Measurements from ENCODE around the gene ZFAND2A. TPM values are rescaled to one million over a fixed set of nuclear protein-coding genes. Genes with fewer than 3 reads are reported as not detected.
"Not testable (repeated sequence)": the region's sequence is repeated elsewhere in the genome, so short reads cannot be mapped to it uniquely, and the experiment has no call there.

The ZFAND2A gene
- polyA plus RNA-seq, 2 of the 4 experiments (the other 2 are of a cell fraction) = 44.1 to 88.6 TPM

DNA sequence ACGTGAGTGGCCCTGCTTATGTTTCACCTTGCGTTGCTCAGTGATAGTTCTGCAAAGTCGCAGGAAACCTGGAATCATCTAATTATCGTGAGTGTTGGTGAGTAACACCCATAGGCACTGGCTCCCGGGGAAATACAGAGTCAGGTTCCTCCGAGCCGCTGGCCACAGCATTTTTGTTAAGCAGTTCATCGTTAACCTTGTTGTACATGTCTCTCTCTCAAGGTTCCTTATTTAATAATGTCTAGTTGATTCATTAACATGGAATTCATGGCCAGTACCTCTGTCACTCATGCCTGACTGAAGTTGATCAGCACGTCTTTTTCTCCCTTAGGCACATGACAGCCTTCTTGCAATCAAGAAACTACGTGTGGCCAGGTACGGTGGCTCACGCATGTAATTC, 3.1 kb upstream of the ZFAND2A start:
- CTCF ChIA-PET = interaction anchor here (0.8 to 6.2 kb wide), 2 partner anchors 10 to 13 kb away, joined by 3 to 41 read pairs; no protein-coding TSS in a partner anchor
- no peak for DNase-seq (ENCODE audit: low read depth in 1 of 2, low spot score in 1 of 2)
- Histone ChIP-seq H3K9me3 (no peaks in the 10 kb centered on the region), H3K27ac (no peak overlapping the region), H3K4me1 (peaks cover 13% of the 10 kb centered on the region), H3K4me3 (no peak overlapping the region), H3K4me2 (no peak overlapping the region)
- no peak for ATAC-seq
- POLR2A ChIA-PET = no interaction called here
- WGBS (ENCODE audit: missing lambda C conversion rate) = 93% methylated on average over 12 of the region's 12 CpGs
- FAIRE-seq = no peak
- TF ChIP-seq KDM5A (IDR thresholded peaks at IDR 0.05) = no peak

DNA sequence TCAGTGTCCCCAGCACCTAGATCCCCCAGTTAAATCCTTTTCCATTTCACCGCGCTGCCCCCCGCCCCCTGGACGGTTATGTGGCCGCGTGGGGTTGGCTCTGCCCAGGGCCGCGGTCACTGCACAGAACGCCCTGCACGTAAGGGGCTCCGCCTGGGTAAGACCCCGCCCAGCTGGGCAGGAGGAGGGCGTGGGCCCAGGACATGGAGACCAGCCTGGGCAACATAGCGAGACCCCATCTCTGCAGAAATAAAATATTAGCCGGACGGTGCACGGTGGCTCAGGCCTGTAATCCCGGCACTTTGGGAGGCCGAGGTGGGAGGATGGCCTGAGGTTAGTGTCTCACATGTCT, 650 bp upstream of the ZFAND2A start:
- TF ChIP-seq, protein P1, sequence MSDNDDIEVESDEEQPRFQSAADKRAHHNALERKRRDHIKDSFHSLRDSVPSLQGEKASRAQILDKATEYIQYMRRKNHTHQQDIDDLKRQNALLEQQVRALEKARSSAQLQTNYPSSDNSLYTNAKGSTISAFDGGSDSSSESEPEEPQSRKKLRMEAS (IDR thresholded peaks at IDR 0.05) = peak; percentile 41
- TF ChIP-seq HOXB13 (CRISPR knock-in tag; IDR thresholded peaks at IDR 0.05; ENCODE audit: low read depth) (0 out of 2 replicates have a peak, but pooled peaks have one; percentile 8), RNF2 (IDR thresholded peaks at IDR 0.05; ENCODE audit: borderline replicate concordance, low read depth) (no peak), POLR2A (IDR thresholded peaks at IDR 0.05; ENCODE audit: low read length) (0 out of 2 replicates have a peak, but pooled peaks have one; percentile 28), PHF8 (IDR thresholded peaks at IDR 0.05; ENCODE audit: borderline replicate concordance, low read depth) (peak; percentile 15)
- WGBS (ENCODE audit: missing lambda C conversion rate) = 9% methylated on average over 10 of the region's 19 CpGs
- FAIRE-seq (no peak), ATAC-seq (peak; percentile 37 to 63; a peak in 3 of 6 replicates), DNase-seq (ENCODE audit: low read depth in 1 of 2, low spot score in 1 of 2) (peak in 1 of 2 experiments; percentile 62)
- Histone ChIP-seq H3K27ac (peak overlapping the region; percentile 94 to 98), H3K4me3 (peak overlapping the region; percentile 72), H3K4me2 (peak overlapping the region; percentile 94), H3K9me3 (no peaks in the 10 kb centered on the region), H3K4me1 (peaks cover 36% of the 10 kb centered on the region)
- ChIA-PET CTCF (interaction anchor here (1.2 to 4.9 kb wide), 5 partner anchors 8 to 94 kb away, joined by 3 to 33 read pairs (median 20); partner anchors contain the start of gene GPER1), POLR2A (interaction anchor here (1.5 kb wide), 2 partner anchors 16 to 22 kb away, joined by 5 to 11 read pairs; a partner anchor contains a TSS)

GRCh38 chr7:1159231-1159630, 765 bp downstream of the ZFAND2A start:
- peak overlapping the region; percentile 99 for H3K4me2 ChIP-seq
- ChIA-PET POLR2A (interaction anchor here (1.5 kb wide), 2 partner anchors 18 to 21 kb away, joined by 5 to 11 read pairs; a partner anchor contains a TSS), CTCF (interaction anchor here (1.5 to 4.9 kb wide), 7 partner anchors 10 to 72 kb away, joined by 3 to 33 read pairs (median 11); partner anchors contain the start of gene GPER1)
- peak overlapping the region; percentile 72 for H3K4me3 ChIP-seq
- H3K9me3 ChIP-seq; ATAC-seq; DNase-seq (ENCODE audit: low read depth in 1 of 2, low spot score in 1 of 2); FAIRE-seq: not testable (repeated sequence)
- WGBS (ENCODE audit: missing lambda C conversion rate) = 5% methylated on average over 10 of the region's 26 CpGs
- H3K4me1 ChIP-seq = peaks cover 42% of the 10 kb centered on the region
- H3K27ac ChIP-seq = peak overlapping the region; percentile 94 to 98

DNA sequence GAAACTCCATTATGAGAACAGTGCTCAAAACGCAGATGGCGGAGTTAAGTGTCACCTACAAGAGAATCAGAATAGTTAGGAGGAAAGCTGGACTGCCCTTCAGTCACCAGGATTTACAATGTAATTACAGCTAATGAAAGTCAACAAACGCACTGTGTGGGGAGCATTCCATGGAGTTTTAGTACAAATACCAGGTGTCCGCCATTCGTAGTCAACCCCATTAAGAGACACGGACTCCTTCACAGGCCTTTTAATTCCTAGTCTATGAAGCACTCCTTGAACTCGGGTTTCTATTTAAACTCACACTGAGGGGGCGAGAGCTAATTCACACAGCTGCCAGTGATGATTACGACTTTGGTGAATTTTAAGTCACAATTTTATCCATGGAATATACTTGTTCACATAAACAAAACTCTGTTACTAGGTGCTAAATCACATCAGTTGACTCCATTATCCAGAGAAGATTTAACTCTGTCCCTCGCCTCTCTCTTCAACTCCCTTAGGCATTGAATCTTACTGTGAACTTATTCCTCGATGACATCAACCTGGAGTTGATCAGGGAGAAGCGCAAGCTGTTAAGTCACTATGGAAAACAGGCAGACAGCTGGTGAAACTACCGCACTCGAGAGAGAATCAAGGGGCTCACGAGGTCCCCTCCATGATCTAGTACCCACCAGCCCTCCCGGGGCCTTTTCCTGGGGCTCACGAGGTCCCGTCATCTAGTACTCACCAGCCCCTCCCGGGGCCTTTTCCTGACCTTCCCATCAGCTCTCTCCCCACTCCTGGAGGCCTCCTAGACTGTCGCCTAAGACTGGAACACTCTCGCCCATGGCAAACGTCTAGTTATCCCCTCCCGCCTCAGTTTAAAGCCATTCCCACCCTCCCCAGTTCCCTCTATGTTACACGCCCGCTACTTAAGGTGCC, 1.5 kb downstream of the ZFAND2A start:
- 42% methylated on average over 25 of the region's 25 CpGs for WGBS (ENCODE audit: missing lambda C conversion rate)
- ChIA-PET POLR2A (no interaction called here), CTCF (interaction anchor here (1.1 to 4.9 kb wide), 7 partner anchors 11 to 72 kb away, joined by 3 to 33 read pairs (median 9); partner anchors contain the start of gene GPER1)
- no peak for TF ChIP-seq RCOR1 (IDR thresholded peaks at IDR 0.05; ENCODE audit: low read depth, low read length)
- Histone ChIP-seq H3K4me2 (peak overlapping the region; percentile 99), H3K27ac (peak overlapping the region; percentile 94 to 98), H3K4me1 (peaks cover 42% of the 10 kb centered on the region), H3K9me3 (no peaks in the 10 kb centered on the region), H3K4me3 (peak overlapping the region; percentile 72)
- FAIRE-seq (no peak), ATAC-seq (no peak), DNase-seq (ENCODE audit: low read depth in 1 of 2, low spot score in 1 of 2) (no peak)

DNA sequence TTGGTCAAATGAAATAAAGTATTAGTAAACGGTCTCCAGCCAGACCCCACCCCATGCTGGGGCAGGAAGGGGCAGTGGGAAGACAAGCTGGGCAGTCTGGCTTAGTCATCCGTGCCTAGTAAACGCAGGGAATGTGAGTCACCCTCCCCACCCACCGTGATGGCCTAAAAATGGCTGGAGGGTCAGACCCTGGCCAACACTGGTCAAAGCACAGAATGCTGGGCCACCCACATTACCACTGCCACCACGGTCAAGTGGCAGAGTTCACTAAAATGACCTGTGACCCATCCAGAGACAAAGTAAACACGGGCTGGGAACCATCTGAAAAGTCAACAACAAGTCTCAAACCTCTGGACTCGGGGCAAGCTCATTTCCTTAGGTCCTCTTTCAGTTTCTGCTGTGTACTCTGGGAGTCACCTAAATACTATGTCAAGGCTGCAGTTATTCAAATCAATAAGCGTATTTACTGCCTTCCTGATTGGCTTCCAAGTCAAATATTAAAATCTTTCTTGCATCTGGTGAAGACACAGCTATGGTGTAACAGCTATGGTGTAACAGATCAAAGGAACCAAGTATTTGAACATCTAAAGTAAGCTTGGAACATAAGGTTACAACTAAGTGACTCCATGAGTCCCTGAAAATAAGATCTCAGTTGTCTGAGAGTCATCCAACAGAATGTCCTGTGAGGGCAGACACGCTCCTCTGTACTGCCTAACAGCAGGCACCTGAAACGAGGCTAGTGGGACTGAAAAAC, 3.0 kb downstream of the ZFAND2A start:
- FAIRE-seq = no peak
- Histone ChIP-seq H3K4me2 (peak overlapping the region; percentile 99), H3K27ac (peak overlapping the region; percentile 94 to 98), H3K9me3 (no peaks in the 10 kb centered on the region), H3K4me3 (peak overlapping the region; percentile 72; the same call in 1 of the 3 replicates), H3K4me1 (peaks cover 42% of the 10 kb centered on the region)
- CTCF ChIA-PET = interaction anchor here (0.7 to 4.9 kb wide), 8 partner anchors 12 to 164 kb away, joined by 3 to 33 read pairs (median 7); partner anchors contain the start of gene GPER1
- DNase-seq (ENCODE audit: low read depth in 1 of 2, low spot score in 1 of 2) = peak; percentile 71 to 93
- WGBS (ENCODE audit: missing lambda C conversion rate) = 8% methylated on average over 10 of the region's 10 CpGs
- POLR2A ChIA-PET = interaction anchor here (1.6 to 1.7 kb wide), 2 partner anchors 16 to 19 kb away, joined by 3 to 17 read pairs; a partner anchor contains a TSS
- peak; percentile 66 to 73 for ATAC-seq
- TF ChIP-seq CEBPB (IDR thresholded peaks at IDR 0.05) (peak; percentile 89 to 94), CBX8 (IDR thresholded peaks at IDR 0.05) (no peak), MAZ (IDR thresholded peaks at IDR 0.05; ENCODE audit: borderline replicate concordance, low read depth, low read length) (no peak), BHLHE40 (IDR thresholded peaks at IDR 0.05; ENCODE audit: low read depth, low read length) (no peak), SREBF2 (IDR thresholded peaks at IDR 0.05) (no peak), ZSCAN20 (CRISPR knock-in tag; IDR thresholded peaks at IDR 0.05) (no peak), JUNB (IDR thresholded peaks at IDR 0.05) (peak; percentile 87), NR3C1 (IDR thresholded peaks at IDR 0.05) (no peak), JUN (IDR thresholded peaks at IDR 0.05) (peak; percentile 79 to 80; a peak in 4 of 5 replicates), RFX5 (IDR thresholded peaks at IDR 0.05) (no peak), RARB (CRISPR knock-in tag; IDR thresholded peaks at IDR 0.05) (no peak), FOXS1 (CRISPR knock-in tag; IDR thresholded peaks at IDR 0.05) (no peak), HOXB5 (CRISPR knock-in tag; IDR thresholded peaks at IDR 0.05) (no peak)
- TF ChIP-seq, protein P2, sequence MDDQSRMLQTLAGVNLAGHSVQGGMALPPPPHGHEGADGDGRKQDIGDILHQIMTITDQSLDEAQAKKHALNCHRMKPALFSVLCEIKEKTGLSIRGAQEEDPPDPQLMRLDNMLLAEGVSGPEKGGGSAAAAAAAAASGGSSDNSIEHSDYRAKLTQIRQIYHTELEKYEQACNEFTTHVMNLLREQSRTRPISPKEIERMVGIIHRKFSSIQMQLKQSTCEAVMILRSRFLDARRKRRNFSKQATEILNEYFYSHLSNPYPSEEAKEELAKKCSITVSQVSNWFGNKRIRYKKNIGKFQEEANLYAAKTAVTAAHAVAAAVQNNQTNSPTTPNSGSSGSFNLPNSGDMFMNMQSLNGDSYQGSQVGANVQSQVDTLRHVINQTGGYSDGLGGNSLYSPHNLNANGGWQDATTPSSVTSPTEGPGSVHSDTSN (IDR thresholded peaks at IDR 0.05) = no peak
- TF ChIP-seq, protein P3, sequence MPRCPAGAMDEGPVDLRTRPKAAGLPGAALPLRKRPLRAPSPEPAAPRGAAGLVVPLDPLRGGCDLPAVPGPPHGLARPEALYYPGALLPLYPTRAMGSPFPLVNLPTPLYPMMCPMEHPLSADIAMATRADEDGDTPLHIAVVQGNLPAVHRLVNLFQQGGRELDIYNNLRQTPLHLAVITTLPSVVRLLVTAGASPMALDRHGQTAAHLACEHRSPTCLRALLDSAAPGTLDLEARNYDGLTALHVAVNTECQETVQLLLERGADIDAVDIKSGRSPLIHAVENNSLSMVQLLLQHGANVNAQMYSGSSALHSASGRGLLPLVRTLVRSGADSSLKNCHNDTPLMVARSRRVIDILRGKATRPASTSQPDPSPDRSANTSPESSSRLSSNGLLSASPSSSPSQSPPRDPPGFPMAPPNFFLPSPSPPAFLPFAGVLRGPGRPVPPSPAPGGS (IDR thresholded peaks at IDR 0.05) = peak; percentile 73; the same call in 2 of the 3 replicates
